Epithelial cell of prostate (primary cell): ENCODE data around the gene MTMR1.

Experiments used
- DNase-seq: peaks from one replicate; pipeline ENCODE4 v3.0.0-alpha.2; 2011; ENCODE audit warnings: low read depth, low spot score
- H3K27ac ChIP-seq: fragments of 450-650 bp; 2 replicates; pipeline ENCODE4 v1.5.1; 2017; ENCODE audit warnings: mild to moderate bottlenecking

MTMR1 gene

DNA sequence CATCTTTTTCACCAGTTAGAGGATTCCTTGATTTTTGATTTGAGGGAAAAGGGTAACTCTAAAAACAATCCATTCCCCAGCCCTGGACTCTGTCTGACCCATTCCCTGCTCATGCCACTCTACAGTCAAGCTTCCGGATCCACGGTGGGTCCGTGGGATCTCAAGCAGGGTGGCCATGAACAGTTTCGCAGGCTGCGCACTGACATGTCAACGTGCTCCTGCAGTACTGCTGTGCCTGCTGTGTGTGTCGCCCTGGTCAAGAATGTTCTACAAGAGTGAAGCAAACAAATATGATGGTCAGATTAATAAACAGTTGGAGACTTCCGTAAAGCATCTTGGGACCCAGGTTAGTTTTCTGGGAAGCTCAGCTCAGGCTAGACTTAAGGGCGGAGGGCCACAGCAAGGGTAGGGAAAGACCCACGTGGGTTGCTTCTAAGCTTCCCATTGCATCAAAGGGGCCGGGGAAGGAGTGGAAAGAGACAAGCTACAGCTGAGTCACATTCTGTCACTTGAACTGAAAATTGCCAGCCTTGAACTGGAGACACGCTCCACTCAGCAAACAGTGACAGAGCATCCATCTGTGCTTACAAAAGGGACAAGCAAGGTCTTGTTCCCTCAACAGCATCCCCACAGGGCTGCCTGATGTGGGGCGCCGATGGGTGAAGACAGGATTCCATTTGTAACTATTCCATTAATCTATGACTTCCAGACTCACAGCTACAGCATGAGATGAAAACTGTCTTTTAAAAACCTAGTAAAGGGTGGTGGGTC is 81.8 kb downstream of the MTMR1 start:
- H3K27ac ChIP-seq: no peak overlapping the region
- no peak for DNase-seq

- no peak overlapping the region for H3K27ac ChIP-seq
- DNase-seq: no peak
Observed at GRCh38 chrX:150775569-150776350, 82.6 kb downstream of the MTMR1 start.

DNA sequence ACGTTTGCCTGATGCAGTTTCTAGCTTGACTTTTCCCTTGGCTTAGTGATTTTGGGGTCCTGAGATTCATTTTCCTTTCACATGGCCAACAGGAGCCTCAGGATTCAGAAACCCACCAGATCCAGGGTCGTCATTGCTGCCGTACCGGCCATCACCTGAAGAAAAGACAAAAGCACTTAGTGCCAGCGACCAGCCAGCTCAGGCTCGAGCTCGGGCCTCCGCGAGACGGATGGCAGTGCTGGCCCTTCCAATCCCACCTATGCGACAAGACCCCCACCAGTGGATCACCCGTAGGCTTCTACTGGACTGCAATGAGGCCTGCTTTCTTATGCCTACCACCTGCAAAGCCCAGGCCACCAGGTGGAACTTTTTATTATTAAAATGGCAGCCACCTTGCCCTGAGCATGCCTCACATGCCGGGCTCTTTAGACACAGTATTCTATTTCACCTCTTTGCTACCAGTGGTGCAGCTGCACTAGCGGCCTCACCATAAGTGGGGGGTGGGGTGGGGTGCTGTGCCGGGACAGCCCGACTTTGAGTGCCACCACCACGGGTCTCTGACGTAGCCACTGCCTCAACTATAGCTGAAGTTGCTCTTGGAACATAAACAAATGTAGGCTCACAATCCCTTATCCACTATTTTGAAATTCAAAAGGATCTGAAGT is 84.3 kb downstream of the MTMR1 start:
- no peak overlapping the region for H3K27ac ChIP-seq
- DNase-seq: no peak

- no peak for DNase-seq
- H3K27ac ChIP-seq: no peak overlapping the region
Observed at GRCh38 chrX:150779385-150779784, 86.2 kb downstream of the MTMR1 start.

- no peak for DNase-seq
- no peak overlapping the region for H3K27ac ChIP-seq
Observed at GRCh38 chrX:150781677-150782076, 88.5 kb downstream of the MTMR1 start.

DNA sequence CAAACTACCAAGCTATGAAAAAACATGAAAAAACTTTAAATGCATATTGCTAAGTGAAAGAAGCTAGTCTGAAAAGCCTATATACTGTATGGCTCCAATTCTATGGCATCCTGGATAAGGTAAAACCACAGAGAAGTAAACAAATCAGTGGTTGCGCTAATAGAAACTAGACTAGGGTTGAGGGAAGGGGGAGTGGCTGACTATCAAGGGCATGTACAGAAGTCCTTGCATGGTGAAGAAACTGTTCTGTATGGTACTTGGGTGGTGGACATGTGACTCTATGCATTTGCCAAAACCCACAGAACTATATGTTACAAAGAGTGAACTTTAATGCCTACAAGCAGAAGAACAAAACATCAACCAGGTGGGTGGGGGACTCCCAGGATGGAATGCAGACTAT is 96.8 kb downstream of the MTMR1 start:
- no peak overlapping the region for H3K27ac ChIP-seq
- no peak for DNase-seq

DNA sequence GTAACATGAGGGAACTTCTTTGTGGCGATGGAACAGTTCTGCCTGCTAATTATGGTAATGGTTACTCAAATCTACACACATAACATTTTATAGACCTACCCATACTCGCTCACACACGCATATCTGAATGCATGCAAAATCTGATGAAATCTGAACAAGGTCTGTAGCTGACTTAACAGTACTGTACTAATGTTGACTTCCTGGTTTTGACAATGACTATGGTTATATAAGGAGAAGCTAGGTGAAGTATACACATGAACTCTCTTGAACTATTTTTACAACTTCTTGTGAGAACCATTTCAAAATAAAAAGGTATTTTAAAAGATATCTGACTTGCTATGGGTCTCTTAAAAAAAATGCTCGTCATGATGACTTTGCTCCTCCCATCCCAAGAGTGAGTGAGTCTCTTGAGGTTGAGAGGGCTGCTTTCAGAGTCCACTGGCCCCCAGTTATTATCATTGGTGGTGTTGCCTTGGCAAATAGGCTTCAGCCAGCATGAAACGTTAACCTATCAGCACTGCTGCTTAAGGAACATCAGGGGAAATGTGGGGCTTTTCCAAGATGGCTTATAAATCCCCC is 99.8 kb downstream of the MTMR1 start:
- H3K27ac ChIP-seq: no peak overlapping the region

DNA sequence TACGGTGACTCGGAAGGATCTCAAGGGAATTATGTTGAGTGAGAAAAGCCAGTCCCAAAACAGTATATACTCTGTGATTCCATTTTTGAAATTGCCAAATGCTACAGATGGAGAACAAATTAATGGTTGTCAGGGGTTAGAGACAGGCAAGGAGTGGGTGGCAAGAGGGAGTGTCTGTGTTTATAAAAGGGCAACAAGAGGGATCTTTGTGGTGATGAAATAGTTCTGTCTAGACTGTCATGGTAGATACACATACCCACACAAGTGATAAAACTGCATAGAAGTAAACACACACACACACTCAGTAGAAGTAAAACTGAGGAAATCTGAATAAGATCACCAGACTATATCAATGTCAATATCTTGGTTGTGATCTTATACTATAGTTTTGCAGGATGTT is 112.5 kb downstream of the MTMR1 start:
- DNase-seq: no peak
- H3K27ac ChIP-seq: no peak overlapping the region

More for the DNA sequence above, 99.8 kb downstream of the MTMR1 start:
- DNase-seq: no peak

- H3K27ac ChIP-seq: no peak overlapping the region
- DNase-seq: no peak
Observed at GRCh38 chrX:150806827-150807226, 113.6 kb downstream of the MTMR1 start.

- DNase-seq: no peak
- no peak overlapping the region for H3K27ac ChIP-seq
Observed at GRCh38 chrX:150813922-150814321, 120.7 kb downstream of the MTMR1 start.
